ENCODE results near the gene WDR48. TPM values are rescaled to one million over a fixed set of nuclear protein-coding genes. Genes with fewer than 3 reads are reported as not detected.

The WDR48 gene
- polyA plus RNA-seq, 1 experiment, result 20.1 TPM

DNA sequence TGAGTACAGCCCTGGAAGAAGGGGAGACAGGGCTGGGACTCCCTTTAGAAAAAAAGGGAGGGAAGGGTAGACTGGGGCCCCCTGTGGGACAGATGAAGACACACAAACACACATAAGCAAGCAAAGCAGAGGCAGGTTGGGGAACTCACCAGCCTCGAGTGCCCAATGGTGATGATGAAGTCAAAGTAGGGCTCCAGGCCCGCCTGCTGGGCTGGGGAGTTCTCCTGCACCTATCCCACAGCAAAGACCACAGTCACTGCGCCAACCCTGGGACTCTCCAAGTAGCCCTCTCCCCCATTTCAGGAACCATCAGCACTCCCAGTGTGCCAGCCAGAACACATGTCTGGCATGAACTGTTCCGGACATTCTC is 51.5 kb downstream of the WDR48 start:
- TF ChIP-seq, protein P1, sequence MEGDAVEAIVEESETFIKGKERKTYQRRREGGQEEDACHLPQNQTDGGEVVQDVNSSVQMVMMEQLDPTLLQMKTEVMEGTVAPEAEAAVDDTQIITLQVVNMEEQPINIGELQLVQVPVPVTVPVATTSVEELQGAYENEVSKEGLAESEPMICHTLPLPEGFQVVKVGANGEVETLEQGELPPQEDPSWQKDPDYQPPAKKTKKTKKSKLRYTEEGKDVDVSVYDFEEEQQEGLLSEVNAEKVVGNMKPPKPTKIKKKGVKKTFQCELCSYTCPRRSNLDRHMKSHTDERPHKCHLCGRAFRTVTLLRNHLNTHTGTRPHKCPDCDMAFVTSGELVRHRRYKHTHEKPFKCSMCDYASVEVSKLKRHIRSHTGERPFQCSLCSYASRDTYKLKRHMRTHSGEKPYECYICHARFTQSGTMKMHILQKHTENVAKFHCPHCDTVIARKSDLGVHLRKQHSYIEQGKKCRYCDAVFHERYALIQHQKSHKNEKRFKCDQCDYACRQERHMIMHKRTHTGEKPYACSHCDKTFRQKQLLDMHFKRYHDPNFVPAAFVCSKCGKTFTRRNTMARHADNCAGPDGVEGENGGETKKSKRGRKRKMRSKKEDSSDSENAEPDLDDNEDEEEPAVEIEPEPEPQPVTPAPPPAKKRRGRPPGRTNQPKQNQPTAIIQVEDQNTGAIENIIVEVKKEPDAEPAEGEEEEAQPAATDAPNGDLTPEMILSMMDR (IDR thresholded peaks at IDR 0.05; ENCODE audit: insufficient read depth, low read depth, low read length), result no peak
- peaks cover 21% of the 10 kb centered on the region for H3K36me3 ChIP-seq (ENCODE audit: control insufficient read depth, insufficient read depth, low read length)
- CTCF ChIA-PET, result interaction anchor here (0.7 to 1.7 kb wide), 3 partner anchors 24 to 187 kb away, joined by 3 to 7 read pairs (median 3); no protein-coding TSS in a partner anchor

DNA sequence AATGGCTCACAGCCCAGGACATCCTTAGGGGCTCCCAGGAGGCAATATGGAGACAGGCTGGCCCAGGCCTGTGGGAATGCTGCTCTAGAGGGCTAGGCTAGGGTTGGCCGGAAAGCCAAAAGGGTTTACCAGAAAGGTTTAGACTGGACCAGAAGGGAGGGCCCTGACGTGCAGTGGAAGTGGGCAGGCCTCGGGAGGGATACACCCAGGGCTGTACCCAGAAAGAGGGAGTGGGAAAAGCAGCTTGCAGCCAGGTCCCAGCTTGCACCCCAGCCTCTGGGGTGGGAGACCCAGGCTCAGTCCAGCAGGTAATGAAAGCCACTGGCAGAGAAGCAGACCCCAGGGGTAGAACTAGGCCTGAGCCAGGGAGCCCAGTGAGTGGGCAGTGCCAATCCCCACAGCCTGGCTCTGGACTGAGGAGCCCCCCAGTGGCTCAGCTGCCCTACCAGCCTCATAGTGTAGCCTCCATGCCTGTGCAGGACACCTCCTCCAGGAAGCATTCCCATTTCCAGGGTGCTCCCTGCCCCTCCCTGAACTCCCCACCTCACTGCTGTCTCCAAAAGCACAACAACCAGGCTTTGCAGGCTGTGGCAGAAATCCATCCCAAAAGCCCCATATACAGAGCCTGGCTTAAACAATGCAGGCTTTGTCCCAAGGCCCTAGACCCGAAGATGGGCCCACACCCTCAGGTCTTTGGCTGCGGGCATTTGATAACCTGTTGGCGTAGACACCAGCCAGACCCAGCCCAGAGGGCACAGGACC is 52.2 kb downstream of the WDR48 start:
- TF ChIP-seq, protein P1 (IDR thresholded peaks at IDR 0.05; ENCODE audit: insufficient read depth, low read depth, low read length), result no peak
- CTCF ChIA-PET, result interaction anchor here (0.8 to 3.4 kb wide), 4 partner anchors 8 to 184 kb away, joined by 3 to 15 read pairs (median 6); no protein-coding TSS in a partner anchor
- Histone ChIP-seq H3K4me3 (ENCODE audit: low read depth, low read length) (no peak overlapping the region), H3K27me3 (ENCODE audit: control insufficient read depth, insufficient read depth, low read length) (no peaks in the 10 kb centered on the region), H3K36me3 (ENCODE audit: control insufficient read depth, insufficient read depth, low read length) (peaks cover 14% of the 10 kb centered on the region)
- DNase-seq (ENCODE audit: low read depth), result no peak
- POLR2A ChIA-PET, result no interaction called here

More for the DNA sequence above, 51.5 kb downstream of the WDR48 start:
- H3K27me3 ChIP-seq (ENCODE audit: control insufficient read depth, insufficient read depth, low read length), result no peaks in the 10 kb centered on the region
- DNase-seq (ENCODE audit: low read depth), result no peak
- POLR2A ChIA-PET, result no interaction called here
- H3K4me3 ChIP-seq (ENCODE audit: low read depth, low read length), result no peak overlapping the region

DNA sequence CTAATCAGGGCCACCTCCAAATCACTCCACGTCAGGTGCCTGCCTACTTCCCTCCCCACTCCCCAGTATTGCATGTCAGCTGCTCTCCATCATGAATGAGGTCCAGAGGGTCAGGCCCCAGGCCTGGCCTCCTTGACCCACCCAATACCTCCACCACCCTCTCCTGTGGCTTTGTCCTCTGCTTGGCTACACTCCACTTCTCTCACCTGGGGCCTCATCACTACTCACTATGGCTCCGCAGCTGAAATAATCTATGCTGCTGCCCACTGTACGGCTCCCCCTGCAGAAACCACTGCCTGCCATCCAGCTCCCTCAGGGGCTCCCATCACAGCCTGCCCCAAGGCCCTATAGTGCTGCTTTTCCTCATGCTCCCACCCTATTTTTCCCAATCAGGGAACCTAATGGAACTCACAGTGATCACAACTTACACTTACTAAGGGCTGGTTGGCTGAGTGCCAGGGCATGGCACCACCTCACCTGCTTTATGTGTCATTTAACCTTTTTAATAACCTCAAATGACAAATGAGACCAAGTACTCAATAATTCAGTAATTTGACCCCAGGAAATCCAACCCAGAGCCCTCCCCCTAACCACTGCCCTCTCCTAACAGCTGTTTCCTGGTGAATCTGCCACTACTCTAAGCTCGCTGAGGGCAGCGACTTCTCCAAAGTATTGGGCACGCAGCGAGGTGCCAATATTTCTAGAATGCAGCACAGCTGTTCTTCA is 53.3 kb downstream of the WDR48 start:
- POLR2A ChIA-PET, result interaction anchor here (0.5 kb wide), 1 partner anchor 91 kb away, joined by 4 read pairs; no protein-coding TSS in a partner anchor

DNA sequence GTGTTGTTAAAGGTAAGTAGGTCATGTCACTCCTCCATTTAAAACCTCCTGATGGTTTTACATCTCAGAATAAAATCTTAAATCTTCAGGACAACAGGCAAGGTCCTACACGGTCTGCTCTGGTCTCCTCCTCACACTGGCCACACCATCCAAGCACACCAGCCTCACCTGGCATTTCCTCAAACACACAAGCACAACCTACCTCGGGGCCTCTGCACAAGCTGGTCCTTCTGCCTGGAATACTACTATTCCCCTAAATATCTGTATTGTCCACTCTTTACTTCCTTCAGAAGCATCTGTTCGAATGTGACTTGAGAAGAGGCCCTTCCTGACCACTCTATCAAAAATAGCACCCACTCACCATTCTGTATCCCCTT is 53.9 kb downstream of the WDR48 start:
- ChIA-PET CTCF (interaction anchor here (2.2 to 4.7 kb wide), 4 partner anchors 17 to 187 kb away, joined by 7 to 25 read pairs (median 12); no protein-coding TSS in a partner anchor), POLR2A (interaction anchor here (0.5 kb wide), 1 partner anchor 91 kb away, joined by 4 read pairs; no protein-coding TSS in a partner anchor)
- DNase-seq (ENCODE audit: low read depth), result no peak
- TF ChIP-seq, protein P1 (IDR thresholded peaks at IDR 0.05; ENCODE audit: insufficient read depth, low read depth, low read length), result no peak
- Histone ChIP-seq H3K36me3 (ENCODE audit: control insufficient read depth, insufficient read depth, low read length) (peaks cover 3% of the 10 kb centered on the region; the same call in 1 of the 2 replicates), H3K27me3 (ENCODE audit: control insufficient read depth, insufficient read depth, low read length) (no peaks in the 10 kb centered on the region), H3K4me3 (ENCODE audit: low read depth, low read length) (no peak overlapping the region)

More for the DNA sequence above, 53.3 kb downstream of the WDR48 start:
- Histone ChIP-seq H3K36me3 (ENCODE audit: control insufficient read depth, insufficient read depth, low read length) (peaks cover 6% of the 10 kb centered on the region; the same call in 1 of the 2 replicates), H3K27me3 (ENCODE audit: control insufficient read depth, insufficient read depth, low read length) (no peaks in the 10 kb centered on the region), H3K4me3 (ENCODE audit: low read depth, low read length) (no peak overlapping the region)
- TF ChIP-seq, protein P1 (IDR thresholded peaks at IDR 0.05; ENCODE audit: insufficient read depth, low read depth, low read length), result no peak
- no peak for DNase-seq (ENCODE audit: low read depth)
- CTCF ChIA-PET, result interaction anchor here (0.8 to 3.4 kb wide), 4 partner anchors 9 to 187 kb away, joined by 3 to 15 read pairs (median 8); no protein-coding TSS in a partner anchor
